ENCODE data around the gene STAB2.

DNA sequence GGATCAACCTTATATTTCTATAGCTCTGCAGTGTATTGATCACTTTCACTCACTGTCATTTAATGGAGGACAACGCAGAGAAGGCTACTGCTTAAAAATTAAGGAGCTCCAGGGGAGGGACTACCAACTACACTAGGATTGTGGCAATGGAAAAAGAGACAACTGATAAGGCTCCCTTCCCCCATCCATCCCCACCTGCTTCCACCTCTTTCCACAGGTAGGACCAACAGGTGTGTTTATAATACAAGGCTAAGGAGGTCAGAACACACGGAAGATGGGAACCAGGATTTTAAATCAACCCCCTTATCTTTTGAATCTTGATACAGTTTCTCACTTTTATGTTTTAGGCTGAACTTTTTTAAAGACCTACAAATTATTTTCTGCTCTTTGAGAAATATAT, 90.8 kb downstream of the STAB2 start:
- TF ChIP-seq, protein P1, sequence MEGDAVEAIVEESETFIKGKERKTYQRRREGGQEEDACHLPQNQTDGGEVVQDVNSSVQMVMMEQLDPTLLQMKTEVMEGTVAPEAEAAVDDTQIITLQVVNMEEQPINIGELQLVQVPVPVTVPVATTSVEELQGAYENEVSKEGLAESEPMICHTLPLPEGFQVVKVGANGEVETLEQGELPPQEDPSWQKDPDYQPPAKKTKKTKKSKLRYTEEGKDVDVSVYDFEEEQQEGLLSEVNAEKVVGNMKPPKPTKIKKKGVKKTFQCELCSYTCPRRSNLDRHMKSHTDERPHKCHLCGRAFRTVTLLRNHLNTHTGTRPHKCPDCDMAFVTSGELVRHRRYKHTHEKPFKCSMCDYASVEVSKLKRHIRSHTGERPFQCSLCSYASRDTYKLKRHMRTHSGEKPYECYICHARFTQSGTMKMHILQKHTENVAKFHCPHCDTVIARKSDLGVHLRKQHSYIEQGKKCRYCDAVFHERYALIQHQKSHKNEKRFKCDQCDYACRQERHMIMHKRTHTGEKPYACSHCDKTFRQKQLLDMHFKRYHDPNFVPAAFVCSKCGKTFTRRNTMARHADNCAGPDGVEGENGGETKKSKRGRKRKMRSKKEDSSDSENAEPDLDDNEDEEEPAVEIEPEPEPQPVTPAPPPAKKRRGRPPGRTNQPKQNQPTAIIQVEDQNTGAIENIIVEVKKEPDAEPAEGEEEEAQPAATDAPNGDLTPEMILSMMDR (IDR thresholded peaks at IDR 0.05): no peak
- TF ChIP-seq EP300 (IDR thresholded peaks at IDR 0.05; ENCODE audit: borderline replicate concordance in 1 of 2, low read depth in 1 of 2, low read length in 1 of 2) (no peak), TAF1 (IDR thresholded peaks at IDR 0.05; ENCODE audit: borderline replicate concordance, low read depth, low read length) (no peak), RAD21 (IDR thresholded peaks at IDR 0.05; ENCODE audit: low read length) (no peak)
- TF ChIP-seq, protein P2, sequence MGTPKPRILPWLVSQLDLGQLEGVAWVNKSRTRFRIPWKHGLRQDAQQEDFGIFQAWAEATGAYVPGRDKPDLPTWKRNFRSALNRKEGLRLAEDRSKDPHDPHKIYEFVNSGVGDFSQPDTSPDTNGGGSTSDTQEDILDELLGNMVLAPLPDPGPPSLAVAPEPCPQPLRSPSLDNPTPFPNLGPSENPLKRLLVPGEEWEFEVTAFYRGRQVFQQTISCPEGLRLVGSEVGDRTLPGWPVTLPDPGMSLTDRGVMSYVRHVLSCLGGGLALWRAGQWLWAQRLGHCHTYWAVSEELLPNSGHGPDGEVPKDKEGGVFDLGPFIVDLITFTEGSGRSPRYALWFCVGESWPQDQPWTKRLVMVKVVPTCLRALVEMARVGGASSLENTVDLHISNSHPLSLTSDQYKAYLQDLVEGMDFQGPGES (IDR thresholded peaks at IDR 0.05; ENCODE audit: low read depth, low read length): no peak

Measured in SK-N-SH (cell line).